ENCODE data around the gene LAMTOR1. TPM values are rescaled to one million over a fixed set of nuclear protein-coding genes. Genes with fewer than 3 reads are reported as not detected.

LAMTOR1 gene
- total and polyA plus RNA-seq, 10 of the 15 experiments (the other 5 are each of a cell fraction or from before 2014, with no cell fraction given): 58.8 to 141 (median 110) TPM

- TF ChIP-seq TARDBP (IDR thresholded peaks at IDR 0.05; ENCODE audit: borderline replicate concordance) (no peak), SREBF2 (IDR thresholded peaks at IDR 0.05; ENCODE audit: low read length) (peak; percentile 51; the same call in 1 of the 2 replicates), YY1 (IDR thresholded peaks at IDR 0.05; ENCODE audit: low read depth, low read length) (peak; percentile 80; the same call in 1 of the 2 replicates), HCFC1 (IDR thresholded peaks at IDR 0.05; ENCODE audit: low read length) (peak; percentile 79), ELK1 (IDR thresholded peaks at IDR 0.05; ENCODE audit: low read depth, low read length) (0 out of 2 replicates have a peak, but pooled peaks have one; percentile 20), ZNF592 (IDR thresholded peaks at IDR 0.05) (no peak), STAT3 (IDR thresholded peaks at IDR 0.05; ENCODE audit: low read depth, low read length) (no peak), ZSCAN29 (IDR thresholded peaks at IDR 0.05) (no peak), SUPT20H (IDR thresholded peaks at IDR 0.05; ENCODE audit: borderline replicate concordance, control insufficient read depth, low read depth, low read length) (no peak), NKRF (conservative IDR thresholded peaks at IDR 0.05) (0 out of 2 replicates have a peak, but pooled peaks have one; percentile 49), BCLAF1 (IDR thresholded peaks at IDR 0.05) (no peak), CHD2 (IDR thresholded peaks at IDR 0.05; ENCODE audit: borderline replicate concordance, low read depth, low read length) (peak; percentile 87), BACH1 (IDR thresholded peaks at IDR 0.05; ENCODE audit: borderline replicate concordance) (peak; percentile 26; the same call in 1 of the 2 replicates), POLR2AphosphoS2 (IDR thresholded peaks at IDR 0.05; ENCODE audit: low read depth, low read length) (peak; percentile 98), ZBTB11 (CRISPR knock-in tag; IDR thresholded peaks at IDR 0.05) (no peak)
These were observed 9.3 kb upstream of the LAMTOR1 start, which contains the start of gene ANAPC15 (continued) for GRCh38 chr11:72112143-72112977.
